WTC11 (cell line): ENCODE results near the gene SLC46A2. TPM values are rescaled to one million over a fixed set of nuclear protein-coding genes. Genes with fewer than 3 reads are reported as not detected.

ENCODE experiments used
- ATAC-seq: fragments of 200-7000 bp; cut with Tn5 transposase; 2 replicates; pipeline ENCODE4 v1.10.0; 2021; ENCODE audit warnings: mild to moderate bottlenecking, moderate library complexity
- CTCF ChIA-PET: fragments of 300-600 bp; sonication (Branson Sonifier 250); formaldehyde crosslinking; loops from one replicate; lab custom pipeline; 2021; ENCODE audit warnings: antibody characterized with exemption; lab: Charles Lee
- POLR2A ChIA-PET: fragments of 350-600 bp; sonication (Branson Sonifier 250); formaldehyde crosslinking; loops from one replicate; lab custom pipeline; 2021; ENCODE audit warnings: antibody characterized with exemption; lab: Charles Lee
- DNase-seq: peaks from one replicate; pipeline ENCODE4 v3.0.0; 2021; ENCODE audit warnings: low spot score
- H3K27ac Mint-ChIP-seq: 2 replicates; pipeline ENCODE4 v1.8.0; 2021; ENCODE audit warnings: mixed read lengths
- H3K27me3 Mint-ChIP-seq: 2 replicates; pipeline ENCODE4 v1.8.0; 2021; ENCODE audit warnings: low read depth, mild to moderate bottlenecking, moderate library complexity, mixed read lengths
- H3K36me3 Mint-ChIP-seq: 2 replicates; pipeline ENCODE4 v1.8.0; 2021; ENCODE audit warnings: mixed read lengths
- H3K4me1 Mint-ChIP-seq: 2 replicates; pipeline ENCODE4 v1.8.0; 2022; ENCODE audit warnings: mixed read lengths
- H3K4me3 Mint-ChIP-seq: 2 replicates; pipeline ENCODE4 v1.8.0; 2021; ENCODE audit warnings: mild to moderate bottlenecking, moderate library complexity, mixed read lengths
- H3K9me3 Mint-ChIP-seq: 2 replicates; pipeline ENCODE4 v1.8.0; 2021; ENCODE audit warnings: mixed read lengths
- EMX1 ChIP-seq: fragments of 250-450 bp; sonication (Bioruptor Pico); IDR thresholded peaks from 2 replicates; pipeline ENCODE4 v1.8.0; 2021; ENCODE audit warnings: mild to moderate bottlenecking
- FOXJ3 ChIP-seq: sonication (generic); formaldehyde crosslinking; IDR thresholded peaks from 2 replicates; pipeline ENCODE4 v1.9.0; 2021; ENCODE audit warnings: missing genetic modification reagents, mild to moderate bottlenecking, borderline replicate concordance
- FOXP1 ChIP-seq: sonication (generic); formaldehyde crosslinking; IDR thresholded peaks from 2 replicates; pipeline ENCODE4 v1.8.0; 2022; ENCODE audit warnings: missing genetic modification reagents, mild to moderate bottlenecking, moderate library complexity, borderline replicate concordance
- GABPB1 ChIP-seq: sonication (generic); formaldehyde crosslinking; IDR thresholded peaks from 2 replicates; pipeline ENCODE4 v1.8.1; 2023; ENCODE audit warnings: mild to moderate bottlenecking, missing genetic modification reagents
- GRHL2 ChIP-seq: fragments of 250-450 bp; sonication (Bioruptor Pico); IDR thresholded peaks from 2 replicates; pipeline ENCODE4 v1.8.0; 2022; ENCODE audit warnings: mild to moderate bottlenecking, moderate library complexity; ENCODE audit not compliant: insufficient replicate concordance, severe bottlenecking
- JAZF1 ChIP-seq: fragments of 250-450 bp; sonication (Bioruptor Pico); IDR thresholded peaks from 2 replicates; pipeline ENCODE4 v1.9.0; 2021; ENCODE audit warnings: moderate library complexity, mild to moderate bottlenecking, inconsistent platforms
- MXD4 ChIP-seq: fragments of 250-450 bp; sonication (Bioruptor Pico); IDR thresholded peaks from 2 replicates; pipeline ENCODE4 v1.8.0; 2021; ENCODE audit warnings: mild to moderate bottlenecking, moderate library complexity, borderline replicate concordance
- MYBL2 ChIP-seq: sonication (generic); formaldehyde crosslinking; IDR thresholded peaks from 2 replicates; pipeline ENCODE4 v1.8.1; 2023; ENCODE audit warnings: mild to moderate bottlenecking, moderate library complexity, missing genetic modification reagents
- NFYB ChIP-seq: sonication (generic); formaldehyde crosslinking; conservative IDR thresholded peaks from 2 replicates; pipeline ENCODE4 v1.8.0; 2022; ENCODE audit warnings: low read depth, missing genetic modification reagents
- RELA ChIP-seq: sonication (generic); formaldehyde crosslinking; IDR thresholded peaks from 2 replicates; pipeline ENCODE4 v1.8.1; 2022; ENCODE audit warnings: missing genetic modification reagents, mild to moderate bottlenecking, borderline replicate concordance
- total RNA-seq: library from RNA; stranded (reverse); gene quantifications from 3 replicates; pipeline ENCODE4 v1.2.3, GENCODE V29; 2021
- TF ChIP-seq, protein P1 (sequence below): sonication (generic); formaldehyde crosslinking; IDR thresholded peaks from 2 replicates; pipeline ENCODE4 v1.8.0; 2023; ENCODE audit warnings: mild to moderate bottlenecking, missing genetic modification reagents
- TF ChIP-seq, protein P2 (sequence below): fragments of 250-450 bp; sonication (Bioruptor Pico); IDR thresholded peaks from 2 replicates; pipeline ENCODE4 v1.8.0; 2021; ENCODE audit warnings: mild to moderate bottlenecking
- TF ChIP-seq, protein P3 (sequence below): sonication (generic); formaldehyde crosslinking; IDR thresholded peaks from 2 replicates; pipeline ENCODE4 v1.8.1; 2022; ENCODE audit warnings: mild to moderate bottlenecking, missing genetic modification reagents, moderate library complexity, borderline replicate concordance
- TF ChIP-seq, protein P4 (sequence below): sonication (generic); formaldehyde crosslinking; conservative IDR thresholded peaks from 2 replicates; pipeline ENCODE4 v1.8.1; 2022; ENCODE audit warnings: mild to moderate bottlenecking, missing genetic modification reagents
- TF ChIP-seq, protein P5 (sequence below): sonication (generic); formaldehyde crosslinking; IDR thresholded peaks from 2 replicates; pipeline ENCODE4 v1.8.1; 2022; ENCODE audit warnings: mild to moderate bottlenecking, moderate library complexity, missing genetic modification reagents

The SLC46A2 gene
- total RNA-seq, 1 experiment from 2014 or later = not detected

DNA sequence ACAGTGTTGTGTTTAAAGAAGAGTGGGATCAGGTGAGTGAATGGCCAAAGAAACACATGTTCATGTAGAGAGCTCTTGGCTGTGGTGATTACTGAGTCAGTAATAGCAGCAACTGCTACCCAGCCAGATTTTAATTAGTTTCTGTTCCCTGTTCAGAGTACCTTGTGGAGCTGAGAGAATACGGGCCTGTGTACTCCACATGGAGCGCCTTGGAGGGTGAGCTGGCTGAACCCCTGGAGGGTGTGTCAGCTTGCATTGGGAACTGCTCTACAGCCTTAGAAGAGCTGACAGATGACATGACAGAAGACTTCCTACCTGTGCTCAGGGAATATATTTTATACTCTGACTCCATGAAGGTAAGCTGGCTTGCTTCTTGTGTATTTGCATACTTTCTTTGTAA is 52.3 kb downstream of the SLC46A2 start (continued):
- TF ChIP-seq, protein P1, sequence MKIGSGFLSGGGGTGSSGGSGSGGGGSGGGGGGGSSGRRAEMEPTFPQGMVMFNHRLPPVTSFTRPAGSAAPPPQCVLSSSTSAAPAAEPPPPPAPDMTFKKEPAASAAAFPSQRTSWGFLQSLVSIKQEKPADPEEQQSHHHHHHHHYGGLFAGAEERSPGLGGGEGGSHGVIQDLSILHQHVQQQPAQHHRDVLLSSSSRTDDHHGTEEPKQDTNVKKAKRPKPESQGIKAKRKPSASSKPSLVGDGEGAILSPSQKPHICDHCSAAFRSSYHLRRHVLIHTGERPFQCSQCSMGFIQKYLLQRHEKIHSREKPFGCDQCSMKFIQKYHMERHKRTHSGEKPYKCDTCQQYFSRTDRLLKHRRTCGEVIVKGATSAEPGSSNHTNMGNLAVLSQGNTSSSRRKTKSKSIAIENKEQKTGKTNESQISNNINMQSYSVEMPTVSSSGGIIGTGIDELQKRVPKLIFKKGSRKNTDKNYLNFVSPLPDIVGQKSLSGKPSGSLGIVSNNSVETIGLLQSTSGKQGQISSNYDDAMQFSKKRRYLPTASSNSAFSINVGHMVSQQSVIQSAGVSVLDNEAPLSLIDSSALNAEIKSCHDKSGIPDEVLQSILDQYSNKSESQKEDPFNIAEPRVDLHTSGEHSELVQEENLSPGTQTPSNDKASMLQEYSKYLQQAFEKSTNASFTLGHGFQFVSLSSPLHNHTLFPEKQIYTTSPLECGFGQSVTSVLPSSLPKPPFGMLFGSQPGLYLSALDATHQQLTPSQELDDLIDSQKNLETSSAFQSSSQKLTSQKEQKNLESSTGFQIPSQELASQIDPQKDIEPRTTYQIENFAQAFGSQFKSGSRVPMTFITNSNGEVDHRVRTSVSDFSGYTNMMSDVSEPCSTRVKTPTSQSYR (CRISPR knock-in tag) = no peak
- TF ChIP-seq, protein P2, sequence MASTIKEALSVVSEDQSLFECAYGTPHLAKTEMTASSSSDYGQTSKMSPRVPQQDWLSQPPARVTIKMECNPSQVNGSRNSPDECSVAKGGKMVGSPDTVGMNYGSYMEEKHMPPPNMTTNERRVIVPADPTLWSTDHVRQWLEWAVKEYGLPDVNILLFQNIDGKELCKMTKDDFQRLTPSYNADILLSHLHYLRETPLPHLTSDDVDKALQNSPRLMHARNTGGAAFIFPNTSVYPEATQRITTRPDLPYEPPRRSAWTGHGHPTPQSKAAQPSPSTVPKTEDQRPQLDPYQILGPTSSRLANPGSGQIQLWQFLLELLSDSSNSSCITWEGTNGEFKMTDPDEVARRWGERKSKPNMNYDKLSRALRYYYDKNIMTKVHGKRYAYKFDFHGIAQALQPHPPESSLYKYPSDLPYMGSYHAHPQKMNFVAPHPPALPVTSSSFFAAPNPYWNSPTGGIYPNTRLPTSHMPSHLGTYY (CRISPR knock-in tag) = no peak
- no peak for TF ChIP-seq GRHL2 (CRISPR knock-in tag)

DNA sequence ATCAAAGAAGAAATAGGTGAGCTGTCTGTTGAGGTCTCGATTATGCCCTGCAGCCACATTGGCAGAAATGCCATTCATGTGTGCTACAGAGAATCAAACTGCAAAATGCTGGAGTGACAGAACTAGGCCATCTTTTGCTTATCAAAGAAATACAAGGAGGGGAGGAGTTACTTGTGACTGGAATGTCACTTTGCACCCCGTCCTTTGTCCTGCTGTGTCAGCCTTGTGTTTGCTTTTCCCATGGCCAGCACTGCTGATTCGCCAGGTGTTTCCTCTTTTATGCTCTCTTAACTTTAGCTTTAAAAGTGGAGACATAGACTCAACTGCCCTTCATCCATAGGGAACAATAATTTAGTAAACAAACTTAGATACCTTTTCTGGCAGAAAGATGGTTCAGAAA is 54.3 kb downstream of the SLC46A2 start:
- Mint-ChIP-seq H3K4me3 (no peak overlapping the region), H3K36me3 (peaks cover 29% of the 10 kb centered on the region), H3K4me1 (peaks cover 10% of the 10 kb centered on the region), H3K9me3 (no peaks in the 10 kb centered on the region), H3K27me3 (no peaks in the 10 kb centered on the region), H3K27ac (peak overlapping the region; percentile 47)
- ChIA-PET CTCF (interaction anchor here (1.3 to 1.5 kb wide), 2 partner anchors 17 to 117 kb away, joined by 3 to 5 read pairs; no protein-coding TSS in a partner anchor), POLR2A (no interaction called here)
- no peak for TF ChIP-seq FOXP1
- TF ChIP-seq, protein P3, sequence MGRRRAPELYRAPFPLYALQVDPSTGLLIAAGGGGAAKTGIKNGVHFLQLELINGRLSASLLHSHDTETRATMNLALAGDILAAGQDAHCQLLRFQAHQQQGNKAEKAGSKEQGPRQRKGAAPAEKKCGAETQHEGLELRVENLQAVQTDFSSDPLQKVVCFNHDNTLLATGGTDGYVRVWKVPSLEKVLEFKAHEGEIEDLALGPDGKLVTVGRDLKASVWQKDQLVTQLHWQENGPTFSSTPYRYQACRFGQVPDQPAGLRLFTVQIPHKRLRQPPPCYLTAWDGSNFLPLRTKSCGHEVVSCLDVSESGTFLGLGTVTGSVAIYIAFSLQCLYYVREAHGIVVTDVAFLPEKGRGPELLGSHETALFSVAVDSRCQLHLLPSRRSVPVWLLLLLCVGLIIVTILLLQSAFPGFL (CRISPR knock-in tag) = no peak
- ATAC-seq (no peak), DNase-seq (no peak)

DNA sequence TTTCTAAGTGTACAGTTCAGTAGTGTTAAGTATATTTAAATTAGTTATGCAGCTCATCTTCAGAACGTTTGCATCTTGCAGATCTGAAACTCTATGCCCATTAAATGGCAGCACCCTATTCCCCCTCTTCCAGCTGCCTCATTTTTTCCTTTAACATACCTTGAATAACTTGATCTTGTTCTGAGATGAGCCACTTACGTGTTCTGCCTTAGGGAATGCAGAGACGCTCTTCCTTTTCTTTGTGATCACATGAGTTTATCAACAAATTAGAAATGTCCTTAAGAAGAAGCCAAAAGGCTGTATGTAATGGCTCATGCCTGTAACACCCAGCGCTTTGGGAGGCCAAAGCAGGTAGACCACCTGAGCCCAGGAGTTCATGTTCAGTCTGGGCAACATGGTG is 57.6 kb downstream of the SLC46A2 start:
- ChIA-PET POLR2A (no interaction called here), CTCF (no interaction called here)
- peaks cover 10% of the 10 kb centered on the region for H3K4me1 Mint-ChIP-seq
- ATAC-seq (no peak), DNase-seq (no peak)
- H3K27me3 Mint-ChIP-seq = no peaks in the 10 kb centered on the region
- peaks cover 17% of the 10 kb centered on the region for H3K36me3 Mint-ChIP-seq
- H3K27ac Mint-ChIP-seq = no peak overlapping the region
- H3K4me3 Mint-ChIP-seq = no peak overlapping the region
- no peaks in the 10 kb centered on the region for H3K9me3 Mint-ChIP-seq
- TF ChIP-seq GABPB1 (CRISPR knock-in tag) (no peak), JAZF1 (CRISPR knock-in tag) (no peak), RELA (CRISPR knock-in tag) (no peak), MYBL2 (no peak), FOXJ3 (no peak)
- TF ChIP-seq, protein P4, sequence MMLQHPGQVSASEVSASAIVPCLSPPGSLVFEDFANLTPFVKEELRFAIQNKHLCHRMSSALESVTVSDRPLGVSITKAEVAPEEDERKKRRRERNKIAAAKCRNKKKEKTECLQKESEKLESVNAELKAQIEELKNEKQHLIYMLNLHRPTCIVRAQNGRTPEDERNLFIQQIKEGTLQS (CRISPR knock-in tag) = no peak
- TF ChIP-seq, protein P5, sequence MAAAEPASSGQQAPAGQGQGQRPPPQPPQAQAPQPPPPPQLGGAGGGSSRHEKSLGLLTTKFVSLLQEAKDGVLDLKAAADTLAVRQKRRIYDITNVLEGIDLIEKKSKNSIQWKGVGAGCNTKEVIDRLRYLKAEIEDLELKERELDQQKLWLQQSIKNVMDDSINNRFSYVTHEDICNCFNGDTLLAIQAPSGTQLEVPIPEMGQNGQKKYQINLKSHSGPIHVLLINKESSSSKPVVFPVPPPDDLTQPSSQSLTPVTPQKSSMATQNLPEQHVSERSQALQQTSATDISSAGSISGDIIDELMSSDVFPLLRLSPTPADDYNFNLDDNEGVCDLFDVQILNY (CRISPR knock-in tag) = no peak

DNA sequence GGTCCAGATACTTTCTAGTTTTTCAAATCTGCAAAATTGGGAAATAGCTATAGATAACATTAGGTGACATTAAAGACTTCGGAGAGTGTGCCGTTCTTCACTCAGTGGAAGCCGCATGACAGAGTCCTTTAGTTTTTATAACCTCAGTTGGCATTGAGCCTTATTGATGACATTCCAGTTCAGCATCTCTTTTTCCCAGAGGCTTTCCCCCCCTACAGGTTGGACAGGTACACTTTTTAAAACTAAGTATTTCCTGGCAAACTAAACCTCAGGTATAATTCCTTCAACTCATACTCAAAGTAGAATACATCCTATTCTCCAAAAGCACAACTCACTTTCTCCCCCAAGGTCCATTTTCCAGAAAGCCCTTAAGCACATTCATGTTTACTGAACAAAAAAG is 58.7 kb downstream of the SLC46A2 start:
- Mint-ChIP-seq H3K4me3 (no peak overlapping the region), H3K27ac (no peak overlapping the region), H3K36me3 (peaks cover 15% of the 10 kb centered on the region), H3K4me1 (peaks cover 10% of the 10 kb centered on the region), H3K27me3 (no peaks in the 10 kb centered on the region), H3K9me3 (no peaks in the 10 kb centered on the region)
- ATAC-seq (no peak), DNase-seq (no peak)
- ChIA-PET CTCF (interaction anchor here (1.7 to 2.1 kb wide), 2 partner anchors 13 to 55 kb away, joined by 4 to 7 read pairs; no protein-coding TSS in a partner anchor), POLR2A (no interaction called here)
- no peak for TF ChIP-seq MXD4 (CRISPR knock-in tag)
- TF ChIP-seq EMX1 (CRISPR knock-in tag) = no peak
- TF ChIP-seq NFYB = no peak
